Measurements from ENCODE around the gene USHBP1.

USHBP1 gene

GRCh38 chr19:17262557-17262956 is 2.0 kb downstream of the USHBP1 start:
- no peak for FAIRE-seq

- no peak for FAIRE-seq
Measured at GRCh38 chr19:17260842-17261325, 3.7 kb downstream of the USHBP1 start.

- FAIRE-seq: no peak
Measured at GRCh38 chr19:17259934-17260333, 4.6 kb downstream of the USHBP1 start.

- FAIRE-seq: no peak
Measured at GRCh38 chr19:17259118-17259780, 5.3 kb downstream of the USHBP1 start.

GRCh38 chr19:17256130-17256529 is 8.4 kb downstream of the USHBP1 start:
- FAIRE-seq: no peak

GRCh38 chr19:17255150-17255621 is 9.4 kb downstream of the USHBP1 start:
- no peak for FAIRE-seq

- no peak for FAIRE-seq
Measured at GRCh38 chr19:17254636-17255035, 9.9 kb downstream of the USHBP1 start.

GRCh38 chr19:17249887-17250548 is 14.5 kb downstream of the USHBP1 start:
- no peak for FAIRE-seq

- no peak for FAIRE-seq
Measured at GRCh38 chr19:17248011-17248776, 16.4 kb downstream of the USHBP1 start.

- no peak for FAIRE-seq
Measured at GRCh38 chr19:17246681-17247425, 17.7 kb downstream of the USHBP1 start.

GRCh38 chr19:17245535-17245984 is 19.0 kb downstream of the USHBP1 start, which contains the start of gene NR2F6:
TSS of gene NR2F6 (minus strand) at chr19:17245919. CDS start at chr19:17245220, 699 bp downstream.
- no peak for FAIRE-seq

- FAIRE-seq: no peak
Measured at GRCh38 chr19:17244618-17245534, 19.7 kb downstream of the USHBP1 start.

GRCh38 chr19:17243830-17244617 is 20.5 kb downstream of the USHBP1 start:
- no peak for FAIRE-seq

GRCh38 chr19:17243211-17243829 is 21.2 kb downstream of the USHBP1 start:
- FAIRE-seq: no peak

- no peak for FAIRE-seq
Measured at GRCh38 chr19:17242431-17243208, 21.9 kb downstream of the USHBP1 start.

GRCh38 chr19:17240826-17241399 is 23.6 kb downstream of the USHBP1 start:
- no peak for FAIRE-seq

GRCh38 chr19:17240062-17240752 is 24.3 kb downstream of the USHBP1 start:
- FAIRE-seq: no peak
